HepG2 (cell line): Measurements from ENCODE around the gene ZNF620. TPM values are rescaled to one million over a fixed set of nuclear protein-coding genes. Genes with fewer than 3 reads are reported as not detected.

Source experiments
- ATF7-NPFF ChIP-seq: sonication (generic); formaldehyde crosslinking; IDR thresholded peaks from 2 replicates; pipeline ENCODE4 v1.8.1; 2023; ENCODE audit warnings: mild to moderate bottlenecking, low read depth, missing genetic modification reagents, moderate library complexity
- CBX2 ChIP-seq, 2 experiments: fragments of 200-600 bp in 1 of 2; sonication (generic); formaldehyde crosslinking in 1 of 2; IDR thresholded peaks; 2 replicates each; pipeline versions ENCODE4 v1.7.0 to v1.8.1; 2018 to 2022; ENCODE audit warnings: low read depth in 2 of 2, low read length in 1 of 2, mild to moderate bottlenecking in 1 of 2, missing genetic modification reagents in 1 of 2
- CCAR2 ChIP-seq: fragments of 200-400 bp; formaldehyde crosslinking; optimal IDR thresholded peaks from 2 replicates; pipeline ENCODE3; 2018; ENCODE audit warnings: low read depth, mild to moderate bottlenecking, low read length, moderate library complexity
- EEA1 ChIP-seq: sonication (generic); formaldehyde crosslinking; IDR thresholded peaks from 2 replicates; pipeline ENCODE4 v1.5.1; 2020; ENCODE audit warnings: mild to moderate bottlenecking, missing genetic modification reagents, borderline replicate concordance
- GATAD2A ChIP-seq: IDR thresholded peaks from 2 replicates; pipeline ENCODE4 v1.6.1; 2016
- GZF1 ChIP-seq: sonication (generic); formaldehyde crosslinking; IDR thresholded peaks from 2 replicates; pipeline ENCODE4 v1.5.1; 2020; ENCODE audit warnings: mild to moderate bottlenecking, missing genetic modification reagents
- KDM5A ChIP-seq: fragments of 200-600 bp; sonication (generic); IDR thresholded peaks from 2 replicates; pipeline ENCODE4 v1.7.0; 2018; ENCODE audit warnings: antibody characterized with exemption, mild to moderate bottlenecking, low read length, borderline replicate concordance
- PAX8 ChIP-seq: sonication (generic); formaldehyde crosslinking; IDR thresholded peaks from 2 replicates; pipeline ENCODE4 v1.8.0; 2022; ENCODE audit warnings: mild to moderate bottlenecking, missing genetic modification reagents, borderline replicate concordance
- RXRA ChIP-seq: sonication (generic); formaldehyde crosslinking; IDR thresholded peaks from 2 replicates; pipeline ENCODE4 v1.5.1; 2020; ENCODE audit warnings: missing genetic modification reagents
- SATB2 ChIP-seq: sonication (generic); formaldehyde crosslinking; IDR thresholded peaks from 2 replicates; pipeline ENCODE4 v1.5.0; 2020; ENCODE audit warnings: missing genetic modification reagents
- SNAPC2 ChIP-seq: sonication (generic); formaldehyde crosslinking; IDR thresholded peaks from 2 replicates; pipeline ENCODE4 v1.8.1; 2022; ENCODE audit warnings: mild to moderate bottlenecking, missing genetic modification reagents
- SP5 ChIP-seq: IDR thresholded peaks from 2 replicates; pipeline ENCODE4 v1.6.1; 2016; ENCODE audit warnings: low read depth, borderline replicate concordance
- YEATS4 ChIP-seq: sonication (generic); formaldehyde crosslinking; IDR thresholded peaks from 2 replicates; pipeline ENCODE4 v1.4.0; 2020; ENCODE audit warnings: missing genetic modification reagents, borderline replicate concordance
- ZNF256 ChIP-seq: sonication (generic); formaldehyde crosslinking; conservative IDR thresholded peaks from 2 replicates; pipeline ENCODE4 v1.4.0; 2020; ENCODE audit warnings: missing genetic modification reagents
- ZNF484 ChIP-seq: sonication (generic); formaldehyde crosslinking; IDR thresholded peaks from 2 replicates; pipeline ENCODE4 v1.5.1; 2020; ENCODE audit warnings: mild to moderate bottlenecking, low read depth, missing genetic modification reagents, borderline replicate concordance
- ZNF564 ChIP-seq: sonication (generic); formaldehyde crosslinking; IDR thresholded peaks from 2 replicates; pipeline ENCODE4 v1.8.1; 2023; ENCODE audit warnings: mild to moderate bottlenecking, missing genetic modification reagents
- ZNF615 ChIP-seq: sonication (generic); formaldehyde crosslinking; IDR thresholded peaks from 2 replicates; pipeline ENCODE4 v1.5.0; 2020; ENCODE audit warnings: mild to moderate bottlenecking, missing genetic modification reagents, borderline replicate concordance
- ZNF629 ChIP-seq: sonication (generic); formaldehyde crosslinking; conservative IDR thresholded peaks from 2 replicates; pipeline ENCODE4 v1.5.0; 2020; ENCODE audit warnings: missing genetic modification reagents
- ZNF660 ChIP-seq: sonication (generic); formaldehyde crosslinking; IDR thresholded peaks from 2 replicates; pipeline ENCODE4 v1.5.1; 2020; ENCODE audit warnings: mild to moderate bottlenecking, low read depth, missing genetic modification reagents, borderline replicate concordance
- ZNF678 ChIP-seq: sonication (generic); formaldehyde crosslinking; IDR thresholded peaks from 2 replicates; pipeline ENCODE4 v1.4.0; 2020; ENCODE audit warnings: mild to moderate bottlenecking, missing genetic modification reagents
- ZNF749 ChIP-seq: sonication (generic); formaldehyde crosslinking; IDR thresholded peaks from 2 replicates; pipeline ENCODE4 v1.8.0; 2022; ENCODE audit warnings: mild to moderate bottlenecking, missing genetic modification reagents, moderate library complexity, borderline replicate concordance
- ZNF788 ChIP-seq: sonication (generic); formaldehyde crosslinking; IDR thresholded peaks from 2 replicates; pipeline ENCODE4 v1.5.0; 2020; ENCODE audit warnings: mild to moderate bottlenecking, missing genetic modification reagents, borderline replicate concordance
- ZSCAN21 ChIP-seq: sonication (generic); formaldehyde crosslinking; IDR thresholded peaks from 2 replicates; pipeline ENCODE4 v1.8.0; 2022; ENCODE audit warnings: mild to moderate bottlenecking, missing genetic modification reagents, moderate library complexity, borderline replicate concordance
- polyA plus RNA-seq, 8 experiments: library from polyadenylated mRNA; depleted of rRNA in 3 of 8; stranded (reverse) in 7 of 8; unstranded in 1 of 8; fragments of >200 nt; fragmentation: Illumina TruSeq in 4 of 8; extraction: Trizol in 4 of 8; gene quantifications; 2 replicates each; pipeline versions ENCODE4 v1.2.1 to v1.2.3, GENCODE V29; 2011 to 2016; ENCODE audit warnings: low read depth in 4 of 8, missing spikeins in 1 of 8, mixed read lengths in 1 of 8; ENCODE audit not compliant: insufficient read depth in 1 of 8
- total RNA-seq, 5 experiments: library from RNA; depleted of rRNA; stranded (reverse); fragments of >200 nt; fragmentation: Illumina TruSeq; extraction: Trizol; gene quantifications; 2 replicates each; pipeline ENCODE4 v1.2.3, GENCODE V29; 2016; ENCODE audit warnings: low read depth in 1 of 5
- TF ChIP-seq, protein P1 (sequence below): sonication (generic); formaldehyde crosslinking; IDR thresholded peaks from 2 replicates; pipeline ENCODE4 v1.4.0; 2020; ENCODE audit warnings: mild to moderate bottlenecking, missing genetic modification reagents
- TF ChIP-seq, protein P2 (sequence below): sonication (generic); formaldehyde crosslinking; IDR thresholded peaks from 2 replicates; pipeline ENCODE4 v1.8.0; 2022; ENCODE audit warnings: mild to moderate bottlenecking, missing genetic modification reagents; ENCODE audit not compliant: insufficient replicate concordance

Gene ZNF620
- total and polyA plus RNA-seq, 2 of the 13 experiments (the other 11 are each of a cell fraction or from before 2014, with no cell fraction given): 2.3 to 12.2 TPM

DNA sequence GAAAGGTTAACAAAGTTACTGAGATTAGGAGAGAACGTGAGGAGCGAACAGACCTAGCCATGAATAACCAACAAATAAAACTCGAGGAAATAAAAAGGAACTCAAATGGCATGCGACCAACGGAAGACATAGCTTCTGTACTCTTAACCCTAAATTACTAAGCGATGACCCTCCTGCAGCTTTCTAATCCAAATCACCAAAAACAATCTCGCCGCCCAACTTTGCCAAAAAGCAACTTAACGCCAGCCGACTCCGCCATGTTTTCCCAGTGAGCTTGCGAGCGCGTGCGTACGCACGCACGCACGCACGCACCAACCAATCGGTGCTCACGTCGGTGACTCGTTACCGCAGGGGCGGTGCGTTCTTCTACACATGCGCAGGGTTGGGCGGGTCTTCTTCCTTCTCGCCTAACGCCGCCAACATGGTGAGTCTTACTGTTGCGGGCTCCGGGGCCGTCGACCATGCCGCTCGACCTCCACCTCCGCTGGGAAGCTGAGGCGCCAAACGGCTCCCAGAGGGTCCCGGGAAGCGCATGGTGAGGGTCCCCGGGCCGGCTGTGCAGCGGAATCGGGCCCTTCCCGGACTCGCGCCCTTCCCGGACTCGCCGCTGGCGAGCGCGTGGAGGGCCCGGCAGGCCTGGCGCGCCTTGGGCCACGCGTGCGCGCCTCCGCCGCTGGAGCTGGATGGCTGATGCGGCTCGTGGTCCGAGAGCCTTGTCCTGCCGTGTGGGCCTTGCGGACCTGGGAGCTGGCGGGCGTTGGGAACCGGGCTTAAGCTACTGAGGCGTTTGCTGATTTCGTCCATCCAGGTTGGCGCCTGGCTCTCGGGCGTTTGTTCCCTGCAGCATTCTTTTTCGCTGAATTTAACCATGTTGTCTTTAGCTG lies 48.7 kb upstream of the ZNF620 start, which contains the start of gene RPL14 (continued):
- no peak for TF ChIP-seq ZNF484
- no peak for TF ChIP-seq ZNF678
- no peak for TF ChIP-seq EEA1 (CRISPR knock-in tag)
- no peak; the same call in 1 of the 2 replicates for TF ChIP-seq SATB2 (CRISPR knock-in tag)
- TF ChIP-seq, protein P1, sequence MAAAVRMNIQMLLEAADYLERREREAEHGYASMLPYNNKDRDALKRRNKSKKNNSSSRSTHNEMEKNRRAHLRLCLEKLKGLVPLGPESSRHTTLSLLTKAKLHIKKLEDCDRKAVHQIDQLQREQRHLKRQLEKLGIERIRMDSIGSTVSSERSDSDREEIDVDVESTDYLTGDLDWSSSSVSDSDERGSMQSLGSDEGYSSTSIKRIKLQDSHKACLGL (CRISPR knock-in tag): peak; percentile 88
- 0 out of 2 replicates have a peak, but pooled peaks have one; percentile 64 for TF ChIP-seq ZNF615 (CRISPR knock-in tag)
- TF ChIP-seq ZNF660 (CRISPR knock-in tag): no peak
- TF ChIP-seq GATAD2A (CRISPR knock-in tag): no peak
- no peak for TF ChIP-seq SP5 (CRISPR knock-in tag)
- TF ChIP-seq ZNF256 (CRISPR knock-in tag): no peak
- TF ChIP-seq CBX2 (IDR thresholded peaks at IDR 0.05; ENCODE audit: low read depth, low read length): no peak
- no peak for TF ChIP-seq CBX2 (CRISPR knock-in tag; IDR thresholded peaks at IDR 0.05; ENCODE audit: low read depth)
- TF ChIP-seq ZSCAN21 (CRISPR knock-in tag): peak; percentile 77
- TF ChIP-seq CCAR2: no peak
- TF ChIP-seq ZNF749 (CRISPR knock-in tag): 0 out of 2 replicates have a peak, but pooled peaks have one; percentile 87
- no peak for TF ChIP-seq ZNF564 (CRISPR knock-in tag)
- TF ChIP-seq PAX8 (CRISPR knock-in tag): no peak; the same call in 1 of the 2 replicates
- no peak; the same call in 1 of the 2 replicates for TF ChIP-seq ZNF788 (CRISPR knock-in tag)
- TF ChIP-seq GZF1 (CRISPR knock-in tag): 0 out of 2 replicates have a peak, but pooled peaks have one; percentile 43
- peak; percentile 76 for TF ChIP-seq KDM5A
- peak; percentile 96 for TF ChIP-seq YEATS4 (CRISPR knock-in tag)
- TF ChIP-seq ATF7-NPFF (CRISPR knock-in tag): peak; percentile 94
- peak; percentile 45; the same call in 1 of the 2 replicates for TF ChIP-seq RXRA (CRISPR knock-in tag)
- no peak for TF ChIP-seq ZNF629 (CRISPR knock-in tag)
- TF ChIP-seq, protein P2, sequence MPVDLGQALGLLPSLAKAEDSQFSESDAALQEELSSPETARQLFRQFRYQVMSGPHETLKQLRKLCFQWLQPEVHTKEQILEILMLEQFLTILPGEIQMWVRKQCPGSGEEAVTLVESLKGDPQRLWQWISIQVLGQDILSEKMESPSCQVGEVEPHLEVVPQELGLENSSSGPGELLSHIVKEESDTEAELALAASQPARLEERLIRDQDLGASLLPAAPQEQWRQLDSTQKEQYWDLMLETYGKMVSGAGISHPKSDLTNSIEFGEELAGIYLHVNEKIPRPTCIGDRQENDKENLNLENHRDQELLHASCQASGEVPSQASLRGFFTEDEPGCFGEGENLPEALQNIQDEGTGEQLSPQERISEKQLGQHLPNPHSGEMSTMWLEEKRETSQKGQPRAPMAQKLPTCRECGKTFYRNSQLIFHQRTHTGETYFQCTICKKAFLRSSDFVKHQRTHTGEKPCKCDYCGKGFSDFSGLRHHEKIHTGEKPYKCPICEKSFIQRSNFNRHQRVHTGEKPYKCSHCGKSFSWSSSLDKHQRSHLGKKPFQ: no peak
- no peak for TF ChIP-seq SNAPC2 (CRISPR knock-in tag)
